Measurements from ENCODE around the gene SYNJ2.

Gene SYNJ2

GRCh38 chr6:157980288-157981131 lies 1.2 kb upstream of the SYNJ2 start:
- DNase-seq: no peak

GRCh38 chr6:157981132-157981394 lies 600 bp upstream of the SYNJ2 start:
- no peak for DNase-seq

GRCh38 chr6:157982102-157982562 lies 469 bp downstream of the SYNJ2 start:
- peak; percentile 15 to 86 (median 80) for DNase-seq

GRCh38 chr6:157982563-157983405 lies 1.1 kb downstream of the SYNJ2 start:
- DNase-seq: peak in 1 of 3 experiments; percentile 52

- DNase-seq: no peak
Measured at GRCh38 chr6:157983406-157984119, 1.9 kb downstream of the SYNJ2 start.

GRCh38 chr6:157984128-157984527 lies 2.5 kb downstream of the SYNJ2 start:
- DNase-seq: no peak

GRCh38 chr6:157984686-157985225 lies 3.1 kb downstream of the SYNJ2 start:
- no peak for DNase-seq

- DNase-seq: peak in 2 of 3 experiments; percentile 97
Measured at GRCh38 chr6:157985378-157986155, 3.9 kb downstream of the SYNJ2 start.

- no peak for DNase-seq
Measured at GRCh38 chr6:157987788-157988699, 6.4 kb downstream of the SYNJ2 start.

GRCh38 chr6:157988700-157989063 lies 7.0 kb downstream of the SYNJ2 start:
- no peak for DNase-seq

- peak in 2 of 3 experiments; percentile 36 to 44 for DNase-seq
Measured at GRCh38 chr6:157989541-157990289, 8.1 kb downstream of the SYNJ2 start.

GRCh38 chr6:157990321-157991066 lies 8.8 kb downstream of the SYNJ2 start:
- DNase-seq: no peak

GRCh38 chr6:157991067-157991432 lies 9.4 kb downstream of the SYNJ2 start:
- DNase-seq: peak in 1 of 3 experiments; percentile 75

GRCh38 chr6:157993076-157993475 lies 11.4 kb downstream of the SYNJ2 start:
- DNase-seq: no peak

GRCh38 chr6:157994125-157994795 lies 12.6 kb downstream of the SYNJ2 start:
- DNase-seq: peak in 1 of 3 experiments; percentile 20

GRCh38 chr6:157995458-157995857 lies 13.8 kb downstream of the SYNJ2 start:
- DNase-seq: no peak

- no peak for DNase-seq
Measured at GRCh38 chr6:157996201-157996712, 14.6 kb downstream of the SYNJ2 start.

- no peak for DNase-seq
Measured at GRCh38 chr6:157996918-157997702, 15.4 kb downstream of the SYNJ2 start.

Data from NCI-H1417 (cell line).